DMS153 (cell line): Measurements from ENCODE around the gene CARMIL1.
A peak's percentile ranks its signal among the peaks of the same experiment; 100 is the strongest.
"Not testable (repeated sequence)": the region's sequence is repeated elsewhere in the genome, so short reads cannot be mapped to it uniquely, and the experiment has no call there.

Experiments
- DNase-seq: peaks from one replicate; lab custom pipeline; 2025; lab: John Stamatoyannopoulos, UW

The CARMIL1 gene

DNA sequence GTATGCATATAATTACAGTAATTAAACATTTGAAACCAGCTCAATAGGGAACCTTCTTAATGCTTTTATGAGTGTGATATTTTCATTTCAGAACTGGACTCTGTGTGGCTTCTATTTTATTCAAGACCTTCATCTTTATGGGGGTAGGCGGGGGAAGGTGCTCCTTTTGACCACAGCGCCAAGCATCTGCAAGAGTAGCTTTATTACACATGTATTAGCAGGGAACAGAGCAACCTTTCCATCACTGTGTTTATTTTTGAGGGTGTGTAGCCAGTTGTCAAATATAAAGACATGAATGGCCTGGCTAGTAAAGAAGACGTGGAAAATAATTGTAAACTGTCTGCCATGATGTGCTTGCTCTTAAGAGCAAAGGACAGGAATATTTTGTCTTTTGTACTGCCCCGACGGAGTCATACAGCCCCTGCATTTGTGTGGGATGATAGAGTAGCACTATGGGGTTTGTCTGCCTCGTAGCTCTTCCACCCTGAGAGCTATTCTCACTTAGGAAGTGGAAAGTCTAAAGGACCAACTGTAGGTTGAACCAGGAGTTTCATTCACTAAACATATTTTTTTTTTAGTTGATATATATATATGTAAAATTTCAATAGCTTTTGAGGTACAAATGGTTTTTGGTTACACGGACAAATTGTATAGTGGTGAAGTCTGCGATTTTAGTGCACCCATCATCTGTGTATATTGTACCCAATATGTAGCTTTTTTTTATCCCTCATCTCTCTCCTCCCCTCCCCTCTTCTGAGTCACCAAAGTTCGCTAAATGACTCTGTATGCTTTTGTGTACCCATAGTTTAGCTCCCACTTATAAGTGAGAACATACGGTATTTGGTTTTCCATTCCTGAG lies 91.2 kb downstream of the CARMIL1 start:
- peak; percentile 91 for DNase-seq

DNA sequence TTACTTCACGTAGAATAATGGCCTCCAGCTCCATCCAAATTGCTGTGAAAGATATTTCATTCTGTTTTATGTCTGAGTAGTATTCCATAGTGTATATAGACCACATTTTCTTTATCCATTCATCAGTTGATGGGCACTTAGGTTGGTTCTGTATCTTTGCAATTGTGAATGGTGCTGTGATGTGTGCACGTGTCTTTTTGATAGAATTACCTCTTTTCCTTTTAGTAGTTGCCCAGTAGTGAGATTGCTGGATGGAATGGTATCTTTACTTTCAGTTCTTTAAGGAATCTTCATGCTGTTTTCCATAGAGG lies 91.8 kb downstream of the CARMIL1 start:
- no peak for DNase-seq

DNA sequence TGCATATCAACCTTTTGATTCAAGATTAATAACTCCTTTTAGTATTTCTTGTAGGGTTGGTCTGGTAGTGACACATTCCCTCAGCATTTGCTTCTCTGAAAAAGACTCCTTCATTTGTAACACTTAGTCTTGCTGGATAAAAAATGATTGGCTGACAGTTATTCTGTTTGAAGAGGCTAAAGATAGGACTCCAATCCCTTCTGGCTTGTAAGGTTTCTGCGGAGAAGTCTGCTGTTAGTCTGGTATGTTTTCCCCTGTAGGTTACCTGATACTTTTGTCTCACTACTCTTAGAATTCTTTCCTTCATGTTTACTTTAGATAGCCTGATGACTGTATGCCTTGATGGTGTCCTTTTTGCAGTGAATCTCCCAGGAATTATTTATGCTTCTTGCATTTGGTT lies 96.0 kb downstream of the CARMIL1 start:
- DNase-seq: no peak

DNA sequence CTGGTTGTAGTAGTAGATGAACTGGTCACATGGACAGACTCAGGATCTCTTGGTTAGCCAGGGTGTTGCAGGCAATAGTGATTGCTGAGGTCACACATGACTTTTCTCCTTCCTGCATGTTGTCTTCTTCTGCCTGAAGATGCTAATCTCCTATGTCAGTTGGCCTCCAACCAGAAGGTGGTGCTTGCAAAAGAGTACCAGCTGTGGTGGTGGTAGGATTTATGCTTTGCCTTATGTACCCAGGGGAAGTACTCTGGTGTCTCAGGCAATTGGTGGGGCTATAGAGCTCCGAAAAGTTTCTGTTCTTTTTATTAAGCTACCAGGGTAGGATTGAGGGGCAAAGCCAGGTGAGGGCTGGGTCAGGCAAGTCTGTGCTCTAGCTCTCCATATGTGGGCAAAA lies 98.5 kb downstream of the CARMIL1 start:
- DNase-seq: no peak

DNA sequence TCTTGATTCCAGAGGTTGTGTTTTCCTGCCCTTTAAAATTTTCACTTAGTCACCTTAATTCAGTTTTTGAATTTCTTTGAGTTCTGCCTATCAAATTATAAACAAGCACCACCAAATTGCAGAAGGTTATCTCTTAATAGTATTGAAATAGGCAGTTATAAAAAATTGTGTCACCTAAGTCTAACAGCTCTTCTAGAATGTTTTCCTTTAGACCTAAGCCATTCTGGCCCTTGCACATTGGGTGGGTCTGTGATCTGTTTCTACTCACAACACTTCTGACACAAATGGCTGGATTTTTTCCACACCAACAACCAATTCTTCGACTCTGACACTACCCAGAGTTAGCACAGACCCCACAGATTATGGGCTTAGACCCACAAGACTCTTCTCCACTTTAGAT lies 101.9 kb downstream of the CARMIL1 start:
- DNase-seq: no peak

DNA sequence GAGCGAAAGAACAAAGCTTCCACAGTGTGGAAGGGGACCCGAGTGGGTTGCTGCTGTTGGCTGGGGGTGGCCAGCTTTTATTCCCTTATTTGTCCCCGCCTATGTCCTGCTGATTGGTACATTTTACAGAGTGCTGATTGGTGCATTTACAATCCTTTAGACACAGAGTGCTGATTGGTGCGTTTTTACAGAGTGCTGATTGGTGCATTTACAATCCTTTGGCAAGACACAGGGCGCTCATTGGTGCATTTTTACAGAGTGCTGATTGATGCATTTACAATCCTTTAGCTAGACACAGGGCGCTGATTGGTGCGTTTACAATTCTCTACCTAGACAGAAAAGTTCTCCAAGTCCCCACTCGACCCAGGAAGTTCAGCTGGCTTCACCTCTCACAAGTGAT lies 103.3 kb downstream of the CARMIL1 start:
- not testable (repeated sequence) for DNase-seq

DNA sequence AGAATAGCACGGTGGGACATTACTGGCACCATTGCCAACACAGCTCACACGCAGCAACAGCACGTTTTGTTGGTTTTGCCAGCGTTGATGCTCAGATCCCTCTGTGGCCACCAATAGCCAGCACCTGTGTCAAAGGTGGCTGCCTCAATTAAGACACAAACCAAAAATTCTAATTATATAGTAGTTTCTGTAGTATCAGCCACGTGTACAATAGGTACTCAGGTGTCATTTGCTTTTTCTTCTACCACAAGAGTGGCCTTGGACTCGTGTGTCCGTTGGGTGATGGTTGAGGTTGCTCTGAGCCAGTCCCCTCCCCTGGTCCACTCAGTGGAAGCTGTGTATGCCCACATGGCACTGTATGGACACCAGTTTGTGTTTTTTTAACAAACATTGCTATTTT lies 105.1 kb downstream of the CARMIL1 start:
- no peak for DNase-seq

DNA sequence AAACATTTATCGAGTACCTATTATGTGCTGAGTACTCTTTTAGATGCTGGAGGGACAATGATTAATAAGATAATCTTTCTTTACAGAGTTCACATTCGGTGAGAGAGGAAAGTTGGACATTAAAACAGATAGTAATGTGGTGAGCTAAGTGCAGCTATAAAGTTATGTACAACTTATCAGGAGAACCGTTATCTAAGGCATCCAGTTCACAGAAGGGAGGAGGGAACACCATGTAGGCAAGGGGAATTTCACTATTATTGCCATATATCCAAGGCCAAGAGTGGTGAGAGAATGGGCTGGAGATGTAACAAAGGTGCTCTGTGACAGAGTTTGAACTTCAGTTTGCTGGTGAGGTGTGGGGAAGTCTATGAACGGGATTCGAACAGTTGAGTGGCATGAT lies 105.8 kb downstream of the CARMIL1 start:
- DNase-seq: no peak

DNA sequence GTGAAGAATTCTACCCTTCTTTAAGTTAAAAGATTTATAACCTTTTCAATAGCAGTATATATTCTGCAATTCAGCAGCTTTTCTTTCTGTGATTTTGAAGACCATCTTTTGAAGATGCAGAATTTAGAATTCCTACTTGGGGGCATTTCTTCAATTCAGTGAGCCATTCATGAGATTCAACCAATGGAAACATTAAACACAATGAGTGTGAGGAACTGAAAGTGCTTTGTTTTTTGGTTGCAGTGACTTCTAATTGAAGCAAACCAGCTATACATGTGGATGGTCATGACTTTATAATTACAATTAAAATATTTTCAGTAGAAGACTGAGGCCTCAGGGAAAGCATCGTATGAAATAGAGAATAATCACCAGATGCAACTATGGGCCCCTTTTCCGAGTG lies 108.3 kb downstream of the CARMIL1 start:
- no peak for DNase-seq

DNA sequence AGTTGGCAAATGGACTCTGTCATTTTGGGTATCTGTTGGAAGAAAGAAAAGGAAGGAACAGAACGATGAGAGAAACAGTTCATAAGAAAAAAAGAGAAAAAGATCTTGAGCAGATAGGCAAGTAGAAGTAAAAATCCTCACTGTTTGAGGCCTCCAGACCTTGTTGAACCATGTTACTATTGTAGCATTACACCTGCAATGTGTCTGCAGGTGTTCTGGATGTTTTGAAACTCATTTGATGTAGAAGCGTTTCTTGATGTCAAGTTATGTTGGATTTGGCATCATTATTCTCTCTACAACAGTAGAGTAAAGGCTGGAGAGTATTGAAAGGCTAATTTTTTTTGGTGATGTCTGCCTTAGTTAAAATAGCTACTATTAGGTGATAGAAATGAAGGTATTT lies 108.7 kb downstream of the CARMIL1 start:
- DNase-seq: no peak

DNA sequence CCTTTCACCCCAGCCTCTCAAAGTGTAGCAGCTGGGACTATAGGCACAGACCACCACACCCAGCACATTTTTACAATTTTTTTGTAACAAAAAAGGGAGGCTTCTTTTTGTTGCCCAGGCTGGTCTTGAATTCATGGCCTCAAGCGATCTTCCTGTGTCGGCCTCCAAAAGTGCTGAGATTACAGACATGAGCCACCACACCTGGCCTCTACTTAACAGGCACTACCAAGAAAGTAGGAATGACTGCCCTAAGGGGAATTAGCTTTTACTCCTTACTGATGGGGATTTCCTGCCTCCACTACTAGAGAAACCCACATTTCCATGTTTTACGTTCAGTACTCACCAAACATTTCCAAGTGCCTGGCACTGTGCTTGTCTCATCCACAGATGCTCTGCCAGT lies 109.6 kb downstream of the CARMIL1 start:
- DNase-seq: no peak

DNA sequence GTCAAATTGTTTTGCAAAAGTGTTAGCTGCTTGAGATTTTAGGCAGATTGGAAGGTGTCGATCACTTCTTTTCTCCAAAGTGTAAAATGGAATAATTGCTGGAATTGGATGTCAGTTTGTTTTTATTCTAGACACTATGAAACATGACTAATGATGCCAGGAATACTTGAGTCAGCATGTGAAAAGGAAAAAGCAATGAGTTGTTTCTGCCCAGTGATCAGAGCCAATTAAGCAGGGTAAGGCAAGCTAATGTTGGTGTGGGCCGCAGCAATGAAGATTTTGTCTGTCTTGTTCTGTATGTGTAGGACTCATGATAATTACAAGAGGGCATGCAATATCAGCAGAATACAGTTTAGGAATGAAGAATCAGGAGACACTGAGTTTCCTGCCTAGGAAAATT lies 110.3 kb downstream of the CARMIL1 start:
- DNase-seq: no peak

DNA sequence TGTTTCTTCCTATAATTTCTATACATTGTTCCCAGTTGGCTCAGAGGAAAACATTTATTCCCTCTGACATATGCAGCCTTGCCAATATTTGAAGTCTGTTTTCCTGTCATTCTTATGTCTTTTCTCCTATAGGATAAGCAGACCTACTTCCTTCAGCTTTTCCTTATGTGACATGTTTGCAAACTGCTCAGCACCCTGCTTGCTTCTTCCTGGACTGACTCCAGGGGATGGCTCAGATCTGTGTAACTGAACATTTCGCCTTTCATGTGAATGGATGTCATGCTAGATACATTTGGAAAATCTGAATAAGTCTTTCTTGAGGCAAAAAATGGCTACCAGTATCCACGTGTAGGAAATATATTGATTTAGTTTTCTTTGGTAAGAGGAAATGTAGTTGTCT lies 113.2 kb downstream of the CARMIL1 start:
- DNase-seq: no peak

DNA sequence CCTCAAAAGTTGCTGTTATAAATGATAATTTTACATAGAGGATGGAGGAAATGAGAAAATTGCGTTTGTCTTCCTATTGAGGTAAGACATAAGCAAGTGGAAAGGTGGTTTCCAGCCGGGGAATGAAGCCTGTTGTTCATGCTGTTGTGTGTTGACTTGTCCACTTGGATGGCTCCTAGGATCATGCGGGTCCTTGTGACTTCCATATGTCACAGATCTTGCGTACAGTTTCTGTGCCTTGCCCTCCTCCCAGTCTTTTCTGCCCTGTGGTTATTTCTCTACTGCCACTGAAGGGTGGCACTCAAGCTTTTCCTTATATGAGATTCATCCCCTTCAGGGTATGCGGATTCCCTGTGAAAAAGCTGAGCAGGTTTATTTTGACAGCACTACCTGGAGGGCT lies 116.6 kb downstream of the CARMIL1 start:
- DNase-seq: no peak

DNA sequence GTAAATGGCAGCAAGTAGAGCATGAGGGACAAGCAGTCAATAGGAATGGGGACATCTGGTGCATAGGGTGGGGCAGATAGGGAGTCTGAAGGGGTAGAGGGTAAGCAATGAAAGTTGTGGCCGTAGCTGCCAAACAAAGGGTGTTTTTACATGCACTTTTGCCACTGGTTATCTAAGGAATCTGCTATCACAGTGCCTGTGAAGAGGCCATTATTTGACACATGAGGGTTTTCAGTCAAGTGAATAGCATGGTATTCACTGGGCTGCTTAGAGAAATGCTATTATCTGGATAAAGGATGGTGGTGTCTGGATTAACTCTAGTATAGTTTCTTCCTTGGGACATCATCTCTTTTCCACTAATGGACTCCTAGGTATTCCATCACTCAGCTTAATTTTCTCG lies 118.2 kb downstream of the CARMIL1 start:
- no peak for DNase-seq

DNA sequence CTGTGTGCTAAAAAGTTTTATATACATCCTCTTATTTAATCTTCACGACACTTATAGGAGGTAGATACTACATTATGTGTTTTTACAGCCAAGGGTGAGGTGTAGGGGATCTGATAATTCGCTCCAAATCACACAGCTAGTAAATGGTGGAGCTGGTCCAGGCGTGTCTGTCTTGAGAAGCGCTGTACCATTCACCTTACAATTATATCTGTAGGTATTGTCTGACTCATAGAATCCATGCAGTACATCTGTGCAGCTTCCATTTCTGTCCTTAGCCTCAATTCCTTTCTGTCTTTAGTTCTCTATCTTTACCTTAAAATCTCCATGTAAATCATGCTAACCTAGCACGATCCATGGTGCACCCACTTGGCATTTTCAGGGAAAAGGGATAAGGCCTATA lies 120.7 kb downstream of the CARMIL1 start:
- no peak for DNase-seq

DNA sequence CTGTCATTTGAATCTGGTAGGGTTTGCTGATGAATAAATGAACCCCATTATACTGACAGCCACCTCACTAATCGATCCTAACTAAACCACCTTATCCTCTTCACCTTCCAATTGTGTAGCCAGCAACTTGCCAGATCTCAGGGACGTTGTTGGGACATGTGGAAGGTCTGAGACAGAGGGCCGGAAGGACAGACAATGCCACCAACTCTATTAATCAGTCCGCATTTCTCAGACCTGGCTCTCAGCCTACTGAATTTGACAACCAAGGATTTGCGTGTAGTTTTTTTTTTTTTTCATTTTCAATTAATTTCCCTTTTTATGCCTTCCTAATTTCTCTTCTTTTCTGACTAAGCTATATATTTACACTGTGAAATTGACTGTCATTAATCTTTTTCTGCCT lies 122.5 kb downstream of the CARMIL1 start:
- DNase-seq: no peak

DNA sequence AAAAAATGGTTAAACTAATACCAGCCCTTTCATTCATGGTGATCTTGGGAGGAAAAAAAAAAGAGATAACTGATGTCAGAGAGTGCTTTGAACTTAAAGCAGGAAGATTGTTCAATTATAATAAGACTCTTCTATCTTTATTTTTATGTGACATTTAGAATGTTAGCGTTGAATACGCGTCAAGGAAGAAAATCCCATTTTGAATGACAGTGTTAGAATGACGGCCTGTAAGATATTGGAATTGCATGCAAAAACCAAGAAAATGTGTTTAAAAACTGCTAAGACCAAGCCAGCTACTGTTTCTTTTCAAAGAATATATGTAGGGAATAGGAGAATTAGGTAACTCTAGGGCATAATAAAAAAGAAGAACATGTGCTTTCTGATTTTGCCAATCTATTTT lies 123.0 kb downstream of the CARMIL1 start:
- DNase-seq: no peak

DNA sequence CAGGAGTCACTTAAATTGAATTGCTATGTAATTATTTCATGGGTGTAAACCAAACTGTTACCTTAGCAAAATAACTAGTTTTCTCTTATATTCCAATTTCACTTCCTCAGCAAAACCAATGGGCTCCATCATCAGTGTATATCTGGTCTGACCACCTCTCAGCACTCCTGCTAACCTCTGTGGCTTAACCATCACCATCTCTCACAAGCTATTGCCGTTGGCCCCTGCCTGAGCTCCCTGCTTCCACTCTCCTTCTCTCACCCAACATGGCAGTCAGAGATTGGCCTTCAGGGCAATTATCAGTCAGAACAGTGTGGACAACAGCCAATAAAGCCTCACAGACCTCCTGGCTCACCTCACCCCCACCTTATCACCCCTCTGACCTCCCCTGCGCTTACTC lies 124.0 kb downstream of the CARMIL1 start:
- DNase-seq: no peak

DNA sequence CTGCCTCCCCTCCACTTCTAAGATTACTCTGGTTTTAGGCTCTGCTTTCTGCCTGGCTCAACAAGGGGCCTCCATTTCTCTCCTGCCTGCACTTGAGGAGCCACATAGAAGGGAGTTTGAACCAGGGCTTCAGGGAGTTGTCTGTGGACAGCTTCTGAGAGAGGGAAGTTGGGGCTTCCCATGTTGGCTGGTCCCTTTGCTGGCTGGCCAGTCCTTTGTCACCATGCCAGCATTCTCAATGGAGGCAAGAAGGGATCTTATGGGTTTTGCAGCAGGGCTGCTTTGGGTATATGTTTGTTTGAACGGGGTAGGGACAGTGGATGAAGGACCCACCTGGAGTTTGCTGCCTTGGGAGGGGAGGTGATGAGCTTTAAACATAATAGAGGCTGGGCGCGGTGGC lies 124.9 kb downstream of the CARMIL1 start:
- no peak for DNase-seq

DNA sequence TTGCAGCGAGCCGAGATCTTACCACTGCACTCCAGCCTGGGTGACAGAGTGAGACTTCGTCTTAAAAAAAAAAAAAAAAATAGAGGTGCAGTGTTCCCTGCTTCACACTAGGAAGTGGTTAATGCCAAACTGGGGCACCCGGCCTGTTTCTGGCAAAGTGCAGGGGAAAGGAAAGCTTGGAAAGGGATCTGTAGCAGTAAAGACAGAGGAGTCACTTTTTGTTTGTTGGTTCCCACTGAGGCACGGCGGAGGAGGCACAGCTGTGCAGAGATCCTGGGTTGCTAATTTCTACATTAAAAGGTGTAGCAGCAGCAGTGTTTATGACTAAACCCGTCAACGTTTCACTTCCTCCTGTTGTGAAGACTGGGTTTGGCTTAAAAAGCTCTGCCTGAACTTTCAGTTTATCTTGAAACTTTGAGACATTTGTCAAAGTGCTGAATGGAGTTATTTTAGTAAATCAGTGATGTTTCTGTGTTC lies 125.6 kb downstream of the CARMIL1 start:
- no peak for DNase-seq

DNA sequence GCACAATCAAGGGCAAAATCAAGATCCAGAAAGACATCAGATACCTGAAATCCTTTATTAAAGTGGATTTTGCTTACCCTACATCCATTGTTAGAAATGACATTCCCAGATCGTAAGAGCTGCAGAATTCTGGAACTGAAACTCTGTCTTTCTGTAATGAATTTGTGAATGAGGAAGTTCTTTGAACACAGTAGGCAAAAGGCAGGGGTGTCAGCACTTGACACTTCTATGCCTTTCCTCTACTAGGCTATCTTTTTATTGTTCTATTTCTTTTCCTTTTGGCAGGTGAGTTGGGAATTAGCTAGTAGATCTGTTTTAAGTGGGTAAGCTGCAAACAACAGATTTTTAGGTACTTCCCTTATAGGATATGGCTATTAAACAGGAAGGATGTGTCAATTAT lies 126.3 kb downstream of the CARMIL1 start:
- peak; percentile 4 for DNase-seq

DNA sequence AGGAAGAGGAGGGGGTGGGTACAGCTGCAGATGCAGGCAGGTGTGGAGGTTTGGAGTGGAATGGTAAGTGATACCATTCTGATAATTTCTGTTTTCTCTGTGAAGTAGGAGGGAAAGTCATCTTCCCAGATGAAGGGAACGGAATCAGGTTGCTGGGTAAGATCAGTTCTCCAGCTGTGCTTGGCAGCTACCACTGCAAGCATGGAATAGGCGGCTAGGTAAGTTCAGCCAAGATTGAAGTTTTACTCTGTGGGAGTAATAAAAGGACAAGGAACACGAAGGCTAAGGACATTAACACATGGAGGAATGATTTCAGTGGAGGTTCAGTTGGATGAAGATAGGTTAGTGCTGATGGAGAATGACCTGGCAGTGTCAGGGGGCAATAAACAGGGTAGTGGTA lies 128.3 kb downstream of the CARMIL1 start:
- no peak for DNase-seq

DNA sequence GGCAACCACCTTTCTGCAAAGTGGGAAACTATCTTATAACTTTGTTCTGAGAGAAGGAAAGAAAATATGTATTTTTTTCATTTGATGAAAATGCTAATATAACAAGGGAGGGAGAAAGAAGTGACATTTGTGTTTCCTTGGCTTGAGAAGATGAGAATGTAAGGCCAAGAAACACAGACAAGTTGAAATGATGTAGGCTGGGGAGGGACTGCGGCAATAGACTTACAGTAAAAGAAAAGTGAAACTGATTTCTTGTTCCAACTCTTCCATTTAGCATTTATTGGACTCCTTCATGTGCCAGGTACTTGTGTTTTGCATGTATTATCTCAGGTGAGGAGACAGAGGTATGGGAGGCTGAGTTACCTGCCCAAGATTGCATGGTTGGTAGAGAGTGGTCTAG lies 130.9 kb downstream of the CARMIL1 start:
- DNase-seq: no peak
